Kidney (tissue), 14 donors: ENCODE measurements around the gene TYRO3. TPM values are rescaled to one million over a fixed set of nuclear protein-coding genes. Genes with fewer than 3 reads are reported as not detected.

Experiments
- DNase-seq, 5 donors: peaks; one replicate each; pipeline ENCODE4 v3.0.0-alpha.2; 2013 to 2020
- FAIRE-seq: peaks from 2 replicates; lab custom pipeline; 2012; peaks lifted over from hg19 to GRCh38; lab: Jason Lieb, UNC
- H3K27ac ChIP-seq, 2 donors: one replicate each; pipeline ENCODE4 v1.7.0; 2013; ENCODE audit warnings: low read depth in 2 of 2, low read length in 2 of 2, inconsistent platforms in 1 of 2
- H3K27me3 ChIP-seq: one replicate; pipeline ENCODE4 v1.7.1; 2013; ENCODE audit warnings: low read length, inconsistent platforms; ENCODE audit not compliant: control insufficient read depth, insufficient read depth
- H3K36me3 ChIP-seq, 3 donors: one replicate each; pipeline versions ENCODE4 v1.7.0 to v1.7.1; 2013; ENCODE audit warnings: low read length in 3 of 3, control low read depth in 1 of 3, inconsistent platforms in 1 of 3; ENCODE audit not compliant: insufficient read depth in 3 of 3, control insufficient read depth in 2 of 3
- H3K4me1 ChIP-seq, 3 donors: one replicate each; pipeline versions ENCODE4 v1.7.0 to v1.7.1; 2013; ENCODE audit warnings: low read length in 3 of 3, inconsistent platforms in 1 of 3, low read depth in 1 of 3; ENCODE audit not compliant: control insufficient read depth in 2 of 3, insufficient read depth in 2 of 3
- H3K4me3 ChIP-seq, 3 donors: one replicate each; pipeline versions ENCODE4 v1.7.0 to v1.8.1; 2013; ENCODE audit warnings: low read length in 3 of 3, control low read depth in 1 of 3, inconsistent platforms in 1 of 3
- H3K9ac ChIP-seq, 3 donors: one replicate each; pipeline versions ENCODE4 v1.7.0 to v1.7.1; 2013; ENCODE audit warnings: low read length in 3 of 3, control low read depth in 1 of 3, inconsistent platforms in 1 of 3
- H3K9me3 ChIP-seq, 3 donors: one replicate each; pipeline versions ENCODE4 v1.7.0 to v1.7.1; 2013; ENCODE audit warnings: low read length in 3 of 3, control low read depth in 1 of 3, inconsistent platforms in 1 of 3; ENCODE audit not compliant: control insufficient read depth in 2 of 3, insufficient read depth in 1 of 3
- intact Hi-C: fragments of 100-400 bp; cut with DNase I; formaldehyde crosslinking; loops from one replicate; pipeline ENCODE4 v1.11.1; 2022
- polyA plus RNA-seq: library from polyadenylated mRNA; stranded (reverse); fragments of 350-450 nt; fragmentation: Illumina TruSeq; extraction: RNeasy Lipid Tissue Mini Kit (QIAGEN cat#74804); gene quantifications from one replicate; pipeline ENCODE4 v1.2.3, GENCODE V29; 2014; ENCODE audit warnings: low read depth, low replicate concordance; ENCODE audit not compliant: insufficient read depth
- total RNA-seq: library from RNA; stranded (reverse); fragmentation: NEBNext Ultra II Directional; extraction: Animal tissue kit (Norgen Biotek cat#: 25700); gene quantifications from one replicate; pipeline ENCODE4 v1.2.1, GENCODE V29; 2021
- TF ChIP-seq, protein P1 (sequence below): IDR thresholded peaks from 3 replicates; pipeline ENCODE4 v1.5.1; 2012; ENCODE audit warnings: mild to moderate bottlenecking, moderate library complexity, borderline replicate concordance; ENCODE audit not compliant: insufficient read depth; ENCODE audit errors: extremely low read depth
- donor health status: control.
- donor health status: control.
- donor health status: control.
- donor health status: control.
- donor health status: control.
- donor health status: DM: yes; HTN: yes; CAD: no.
- donor health status: Normal renal cell carcinoma (clear cell type).

TYRO3 gene
- total and polyA plus RNA-seq, 2 donors from 2014 or later: 2.5 to 46.5 TPM

DNA sequence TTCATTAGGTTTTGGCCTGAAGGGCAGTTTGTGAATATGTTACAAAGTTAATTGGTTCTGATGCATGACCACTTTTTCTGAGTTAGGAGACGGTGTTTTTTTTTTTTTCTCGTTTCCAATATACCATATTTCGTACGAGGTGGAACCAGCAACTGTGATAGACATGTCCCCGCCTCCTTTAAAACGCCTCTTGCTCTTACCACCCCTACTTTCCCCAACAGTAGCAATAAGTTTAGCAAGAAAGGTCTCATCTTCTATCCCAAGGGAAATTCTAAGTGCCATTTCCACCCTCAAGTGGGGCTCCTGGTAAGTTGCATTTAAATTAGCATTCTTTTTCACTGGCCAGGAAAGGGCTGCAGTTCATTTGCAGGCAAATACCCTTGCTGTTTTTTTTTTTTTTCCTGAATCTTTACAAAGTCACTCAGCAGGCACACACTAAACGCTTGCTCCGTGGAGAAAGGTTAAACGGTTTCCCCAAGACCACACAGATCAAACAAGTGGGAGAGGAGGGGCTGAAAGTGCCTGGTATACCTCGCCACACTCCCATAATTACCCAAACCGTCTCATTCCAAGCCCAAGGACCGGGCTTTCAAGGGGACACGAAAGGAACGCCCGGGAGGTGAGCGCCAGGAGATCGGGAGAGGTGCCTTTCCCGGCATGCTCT is 61.7 kb downstream of the TYRO3 start:
- Histone ChIP-seq H3K27ac (peak overlapping the region; percentile 73 to 80), H3K9ac (peak overlapping the region; percentile 19 to 71 (median 68)), H3K36me3 (no peaks in the 10 kb centered on the region), H3K27me3 (no peaks in the 10 kb centered on the region), H3K4me3 (peak overlapping the region; percentile 53 to 84 (median 77)), H3K9me3 (peaks cover 0 to 6% (median 2%) of the 10 kb centered on the region in 3 donors), H3K4me1 (no peaks in the 10 kb centered on the region)
- no peak for FAIRE-seq
- DNase-seq: peak in 1 of 5 donors; percentile 65
- TF ChIP-seq, protein P1, sequence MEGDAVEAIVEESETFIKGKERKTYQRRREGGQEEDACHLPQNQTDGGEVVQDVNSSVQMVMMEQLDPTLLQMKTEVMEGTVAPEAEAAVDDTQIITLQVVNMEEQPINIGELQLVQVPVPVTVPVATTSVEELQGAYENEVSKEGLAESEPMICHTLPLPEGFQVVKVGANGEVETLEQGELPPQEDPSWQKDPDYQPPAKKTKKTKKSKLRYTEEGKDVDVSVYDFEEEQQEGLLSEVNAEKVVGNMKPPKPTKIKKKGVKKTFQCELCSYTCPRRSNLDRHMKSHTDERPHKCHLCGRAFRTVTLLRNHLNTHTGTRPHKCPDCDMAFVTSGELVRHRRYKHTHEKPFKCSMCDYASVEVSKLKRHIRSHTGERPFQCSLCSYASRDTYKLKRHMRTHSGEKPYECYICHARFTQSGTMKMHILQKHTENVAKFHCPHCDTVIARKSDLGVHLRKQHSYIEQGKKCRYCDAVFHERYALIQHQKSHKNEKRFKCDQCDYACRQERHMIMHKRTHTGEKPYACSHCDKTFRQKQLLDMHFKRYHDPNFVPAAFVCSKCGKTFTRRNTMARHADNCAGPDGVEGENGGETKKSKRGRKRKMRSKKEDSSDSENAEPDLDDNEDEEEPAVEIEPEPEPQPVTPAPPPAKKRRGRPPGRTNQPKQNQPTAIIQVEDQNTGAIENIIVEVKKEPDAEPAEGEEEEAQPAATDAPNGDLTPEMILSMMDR: no peak
- intact Hi-C loops: no loop called here

DNA sequence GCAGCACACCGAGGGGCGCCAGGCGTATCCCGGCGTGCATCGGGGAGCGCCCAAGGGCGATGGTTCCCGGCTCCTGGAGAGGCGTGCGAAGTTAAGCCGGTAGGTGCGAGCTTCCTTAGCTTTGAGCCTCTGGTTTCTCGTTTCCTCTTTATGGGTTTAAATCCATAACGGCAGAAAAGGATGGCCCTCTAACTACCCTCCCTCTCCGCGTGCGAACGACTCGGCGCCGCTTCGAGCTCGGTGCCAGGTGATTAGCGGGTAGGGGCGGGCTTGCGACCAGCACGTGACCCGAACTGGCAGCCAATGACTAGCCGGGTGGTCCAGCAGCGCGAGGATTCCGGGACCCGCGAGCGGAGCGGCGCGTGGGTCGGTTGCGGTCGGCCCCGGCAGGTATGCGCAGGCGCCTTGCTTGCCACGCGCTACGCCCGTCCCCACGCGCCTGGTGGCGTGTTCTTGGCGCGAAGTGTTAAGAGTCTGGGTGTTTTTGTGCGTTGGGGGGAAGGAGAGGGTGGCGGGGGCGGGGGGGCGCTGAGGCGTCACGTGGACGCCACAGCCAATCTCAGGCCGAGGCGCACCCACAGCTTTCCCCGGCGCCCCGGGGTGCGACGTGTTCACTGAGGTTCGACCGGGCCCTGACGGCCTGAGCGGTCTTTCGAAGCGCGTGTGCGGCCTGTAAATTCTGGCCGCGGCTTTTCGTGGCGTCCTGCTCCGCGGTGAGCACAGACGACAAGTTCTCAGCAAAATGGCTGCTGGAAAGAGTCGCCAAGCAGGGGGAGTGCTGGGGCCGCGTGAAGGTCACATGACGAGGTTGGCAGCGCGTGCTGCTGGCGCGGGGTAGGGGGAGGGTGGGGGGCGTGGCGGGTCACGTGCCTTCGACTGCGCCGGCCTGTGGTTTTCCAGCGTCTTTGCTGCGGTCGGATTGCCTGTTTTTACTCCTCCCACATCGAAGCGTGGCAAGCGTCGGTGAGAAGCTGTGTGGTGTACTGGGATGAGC is 62.5 kb downstream of the TYRO3 start:
- Histone ChIP-seq H3K4me3 (peak overlapping the region; percentile 53 to 84 (median 77)), H3K27ac (peak overlapping the region; percentile 73 to 80), H3K9me3 (peaks cover 0 to 6% (median 2%) of the 10 kb centered on the region in 3 donors), H3K9ac (peak overlapping the region; percentile 37 to 71 (median 68)), H3K27me3 (no peaks in the 10 kb centered on the region), H3K4me1 (no peaks in the 10 kb centered on the region), H3K36me3 (no peaks in the 10 kb centered on the region)
- intact Hi-C loops: no loop called here
- FAIRE-seq: no peak
- DNase-seq: peak; percentile 92 to 95 (median 94)
- TF ChIP-seq, protein P1: no peak

DNA sequence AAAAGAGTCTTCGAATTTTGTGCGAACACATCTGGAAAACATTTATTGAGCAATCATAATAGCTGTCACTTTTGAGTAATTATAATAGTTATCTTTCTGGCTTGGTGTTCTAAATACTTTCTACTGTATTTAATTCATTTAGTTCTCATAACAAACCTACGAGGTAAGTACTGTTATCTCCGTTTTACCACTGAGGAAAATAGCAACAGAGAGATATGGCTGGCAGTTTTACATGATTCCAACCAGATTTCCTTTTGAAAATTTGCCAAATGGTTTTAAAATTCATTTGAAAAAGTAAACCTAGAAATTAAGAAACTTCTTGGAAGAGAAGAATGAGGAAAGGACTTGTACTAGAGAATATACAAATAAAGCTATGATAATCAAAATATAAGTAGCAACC is 63.9 kb downstream of the TYRO3 start:
- Histone ChIP-seq H3K4me3 (no peak overlapping the region), H3K27ac (no peak overlapping the region), H3K4me1 (no peaks in the 10 kb centered on the region), H3K36me3 (no peaks in the 10 kb centered on the region), H3K9ac (no peak overlapping the region), H3K27me3 (no peaks in the 10 kb centered on the region), H3K9me3 (no peaks in the 10 kb centered on the region)
- no peak for FAIRE-seq
- no peak for DNase-seq
- TF ChIP-seq, protein P1: no peak
- intact Hi-C loops: no loop called here
